Panc1 (cell line): ENCODE data around the gene PDGFD. TPM values are rescaled to one million over a fixed set of nuclear protein-coding genes. Genes with fewer than 3 reads are reported as not detected.
A peak's percentile ranks its signal among the peaks of the same experiment; 100 is the strongest.

Experiments used
- ATAC-seq: fragments of 200-7000 bp; cut with Tn5 transposase; 2 replicates; pipeline ENCODE4 v1.9.1; 2020; ENCODE audit warnings: mild to moderate bottlenecking, moderate library complexity
- BruUV-seq: library from RNA; stranded (reverse); fragments of 400-500 nt; replicated peaks from 2 replicates; lab custom pipeline; 2021; lab: Mats Ljungman, UMichigan
- CTCF ChIA-PET: fragments of 300-600 bp; sonication (Branson Sonifier 250); formaldehyde crosslinking; loops from one replicate; lab custom pipeline; 2022; ENCODE audit warnings: antibody characterized with exemption; lab: Charles Lee
- POLR2A ChIA-PET: fragments of 300-600 bp; sonication (Branson Sonifier 250); formaldehyde crosslinking; loops from one replicate; lab custom pipeline; 2022; ENCODE audit warnings: antibody characterized with exemption; lab: Charles Lee
- DNase-seq: peaks from one replicate; pipeline ENCODE4 v3.0.0-alpha.2; 2010; ENCODE audit warnings: low read depth, low spot score
- H3K27ac ChIP-seq: 2 replicates; pipeline ENCODE4 v1.5.1; 2011; ENCODE audit warnings: mild to moderate bottlenecking, low read length, inconsistent platforms
- H3K27me3 ChIP-seq: fragments of 200-500 bp; sonication (Bioruptor generic); 2 replicates; pipeline ENCODE4 v1.6.0; 2014; ENCODE audit warnings: low read length, inconsistent platforms; ENCODE audit not compliant: control insufficient read depth, insufficient read depth
- H3K36me3 ChIP-seq: fragments of 200-500 bp; sonication (Bioruptor generic); 2 replicates; pipeline ENCODE4 v1.5.1; 2014; ENCODE audit warnings: inconsistent platforms, mild to moderate bottlenecking, low read length, moderate library complexity; ENCODE audit not compliant: control insufficient read depth, insufficient read depth
- H3K4me1 ChIP-seq: 2 replicates; pipeline ENCODE4 v1.5.1; 2011; ENCODE audit warnings: inconsistent platforms, mild to moderate bottlenecking, low read length, moderate library complexity; ENCODE audit not compliant: control insufficient read depth, insufficient read depth
- H3K4me3 ChIP-seq, 2 experiments: 2 replicates each; pipeline ENCODE4 v1.5.1; 2011 to 2012; ENCODE audit warnings: low read depth in 2 of 2, low read length in 2 of 2, mild to moderate bottlenecking in 2 of 2, inconsistent platforms in 1 of 2, moderate library complexity in 1 of 2
- H3K9me3 ChIP-seq: fragments of 200-500 bp; sonication (Bioruptor generic); 2 replicates; pipeline ENCODE4 v1.5.1; 2014; ENCODE audit warnings: low read depth, mild to moderate bottlenecking, inconsistent platforms, low read length, moderate library complexity; ENCODE audit not compliant: control insufficient read depth, insufficient read depth
- POLR2AphosphoS5 ChIP-seq: IDR thresholded peaks from 2 replicates; pipeline ENCODE4 v1.6.1; 2012; ENCODE audit warnings: mild to moderate bottlenecking, low read depth, low read length, moderate library complexity
- SIN3A ChIP-seq: IDR thresholded peaks from 2 replicates; pipeline ENCODE4 v1.6.1; 2012; ENCODE audit warnings: low read depth, mild to moderate bottlenecking, low read length, moderate library complexity, borderline replicate concordance; ENCODE audit not compliant: insufficient read depth
- TCF7L2 ChIP-seq: IDR thresholded peaks from 2 replicates; pipeline ENCODE4 v1.6.1; 2011; ENCODE audit warnings: mild to moderate bottlenecking, low read depth, low read length, inconsistent platforms
- in situ Hi-C: cut with HindIII; loops from 2 replicates; pipeline ENCODE4 v1.10.0; 2016; ENCODE audit warnings: low sequenced_read_pairs, low pct_unique_long_range_greater_than_20kb
- intact Hi-C: fragments of 100-400 bp; cut with micrococcal nuclease; formaldehyde crosslinking; loops from one replicate; pipeline ENCODE4 v1.10.0; 2022; ENCODE audit not compliant: unreplicated experiment
- total RNA-seq: library from RNA; stranded (reverse); gene quantifications from one replicate; pipeline ENCODE4 v1.2.1, GENCODE V29; 2021; ENCODE audit not compliant: unreplicated experiment
- TF ChIP-seq, protein P1 (sequence below): fragments of 450-650 bp; IDR thresholded peaks from 2 replicates; pipeline ENCODE4 v1.5.1; 2017; ENCODE audit warnings: mild to moderate bottlenecking
- TF ChIP-seq, protein P2 (sequence below), 2 experiments: IDR thresholded peaks; 2 replicates each; pipeline ENCODE4 v1.6.1; 2011 to 2012; ENCODE audit warnings: low read depth in 2 of 2, control low read depth in 1 of 2, low read length in 1 of 2, mild to moderate bottlenecking in 1 of 2, moderate library complexity in 1 of 2; ENCODE audit not compliant: insufficient read depth in 1 of 2

PDGFD gene
- total RNA-seq, 1 experiment from 2014 or later: 1.3 TPM

DNA sequence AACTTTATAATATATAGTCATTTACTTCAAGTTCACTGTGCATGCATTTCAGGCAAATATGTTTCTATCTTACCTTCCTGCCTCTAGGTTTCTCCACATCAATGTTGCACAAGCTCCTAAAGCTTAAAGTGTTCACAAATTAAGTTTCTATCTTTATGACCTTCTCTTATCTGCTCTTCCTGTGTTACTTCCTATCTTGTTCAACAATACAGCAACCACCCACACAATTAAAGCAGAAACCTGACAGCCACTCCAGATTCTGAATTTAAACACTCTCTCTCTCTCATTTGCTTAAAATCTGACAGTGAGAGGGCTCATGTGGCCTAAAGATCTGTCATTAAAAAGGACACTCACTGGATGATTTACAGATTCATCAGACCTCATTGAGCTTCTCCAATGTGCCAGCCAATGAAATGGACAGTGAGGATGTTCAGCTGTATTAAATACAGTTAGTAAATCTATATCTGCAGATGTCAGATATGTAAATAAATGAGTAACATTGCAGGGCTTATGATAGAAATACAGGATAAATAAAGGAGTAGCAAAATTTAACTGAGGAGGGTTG is 10.9 kb downstream of the PDGFD start:
- ChIA-PET CTCF (interaction anchor here (0.6 kb wide), 1 partner anchor 1310 kb away, joined by 3 read pairs; no protein-coding TSS in a partner anchor), POLR2A (no interaction called here)
- intact Hi-C loops: no loop called here
- Histone ChIP-seq H3K4me1 (no peaks in the 10 kb centered on the region), H3K36me3 (no peaks in the 10 kb centered on the region), H3K27me3 (no peaks in the 10 kb centered on the region), H3K4me3 (no peak overlapping the region), H3K27ac (no peak overlapping the region), H3K9me3 (no peaks in the 10 kb centered on the region)
- DNase-seq (no peak), ATAC-seq (no peak)
- TF ChIP-seq TCF7L2: no peak
- no peak for TF ChIP-seq SIN3A
- TF ChIP-seq, protein P1, sequence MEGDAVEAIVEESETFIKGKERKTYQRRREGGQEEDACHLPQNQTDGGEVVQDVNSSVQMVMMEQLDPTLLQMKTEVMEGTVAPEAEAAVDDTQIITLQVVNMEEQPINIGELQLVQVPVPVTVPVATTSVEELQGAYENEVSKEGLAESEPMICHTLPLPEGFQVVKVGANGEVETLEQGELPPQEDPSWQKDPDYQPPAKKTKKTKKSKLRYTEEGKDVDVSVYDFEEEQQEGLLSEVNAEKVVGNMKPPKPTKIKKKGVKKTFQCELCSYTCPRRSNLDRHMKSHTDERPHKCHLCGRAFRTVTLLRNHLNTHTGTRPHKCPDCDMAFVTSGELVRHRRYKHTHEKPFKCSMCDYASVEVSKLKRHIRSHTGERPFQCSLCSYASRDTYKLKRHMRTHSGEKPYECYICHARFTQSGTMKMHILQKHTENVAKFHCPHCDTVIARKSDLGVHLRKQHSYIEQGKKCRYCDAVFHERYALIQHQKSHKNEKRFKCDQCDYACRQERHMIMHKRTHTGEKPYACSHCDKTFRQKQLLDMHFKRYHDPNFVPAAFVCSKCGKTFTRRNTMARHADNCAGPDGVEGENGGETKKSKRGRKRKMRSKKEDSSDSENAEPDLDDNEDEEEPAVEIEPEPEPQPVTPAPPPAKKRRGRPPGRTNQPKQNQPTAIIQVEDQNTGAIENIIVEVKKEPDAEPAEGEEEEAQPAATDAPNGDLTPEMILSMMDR: no peak
- TF ChIP-seq, protein P2, sequence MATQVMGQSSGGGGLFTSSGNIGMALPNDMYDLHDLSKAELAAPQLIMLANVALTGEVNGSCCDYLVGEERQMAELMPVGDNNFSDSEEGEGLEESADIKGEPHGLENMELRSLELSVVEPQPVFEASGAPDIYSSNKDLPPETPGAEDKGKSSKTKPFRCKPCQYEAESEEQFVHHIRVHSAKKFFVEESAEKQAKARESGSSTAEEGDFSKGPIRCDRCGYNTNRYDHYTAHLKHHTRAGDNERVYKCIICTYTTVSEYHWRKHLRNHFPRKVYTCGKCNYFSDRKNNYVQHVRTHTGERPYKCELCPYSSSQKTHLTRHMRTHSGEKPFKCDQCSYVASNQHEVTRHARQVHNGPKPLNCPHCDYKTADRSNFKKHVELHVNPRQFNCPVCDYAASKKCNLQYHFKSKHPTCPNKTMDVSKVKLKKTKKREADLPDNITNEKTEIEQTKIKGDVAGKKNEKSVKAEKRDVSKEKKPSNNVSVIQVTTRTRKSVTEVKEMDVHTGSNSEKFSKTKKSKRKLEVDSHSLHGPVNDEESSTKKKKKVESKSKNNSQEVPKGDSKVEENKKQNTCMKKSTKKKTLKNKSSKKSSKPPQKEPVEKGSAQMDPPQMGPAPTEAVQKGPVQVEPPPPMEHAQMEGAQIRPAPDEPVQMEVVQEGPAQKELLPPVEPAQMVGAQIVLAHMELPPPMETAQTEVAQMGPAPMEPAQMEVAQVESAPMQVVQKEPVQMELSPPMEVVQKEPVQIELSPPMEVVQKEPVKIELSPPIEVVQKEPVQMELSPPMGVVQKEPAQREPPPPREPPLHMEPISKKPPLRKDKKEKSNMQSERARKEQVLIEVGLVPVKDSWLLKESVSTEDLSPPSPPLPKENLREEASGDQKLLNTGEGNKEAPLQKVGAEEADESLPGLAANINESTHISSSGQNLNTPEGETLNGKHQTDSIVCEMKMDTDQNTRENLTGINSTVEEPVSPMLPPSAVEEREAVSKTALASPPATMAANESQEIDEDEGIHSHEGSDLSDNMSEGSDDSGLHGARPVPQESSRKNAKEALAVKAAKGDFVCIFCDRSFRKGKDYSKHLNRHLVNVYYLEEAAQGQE (IDR thresholded peaks at IDR 0.05; ENCODE audit: insufficient read depth in 1 of 2, low read depth in 2 of 2, low read length in 1 of 2): no peak
- no peak for TF ChIP-seq POLR2AphosphoS5
- in situ Hi-C loops: no loop called here
- BruUV-seq: no TSS peak

DNA sequence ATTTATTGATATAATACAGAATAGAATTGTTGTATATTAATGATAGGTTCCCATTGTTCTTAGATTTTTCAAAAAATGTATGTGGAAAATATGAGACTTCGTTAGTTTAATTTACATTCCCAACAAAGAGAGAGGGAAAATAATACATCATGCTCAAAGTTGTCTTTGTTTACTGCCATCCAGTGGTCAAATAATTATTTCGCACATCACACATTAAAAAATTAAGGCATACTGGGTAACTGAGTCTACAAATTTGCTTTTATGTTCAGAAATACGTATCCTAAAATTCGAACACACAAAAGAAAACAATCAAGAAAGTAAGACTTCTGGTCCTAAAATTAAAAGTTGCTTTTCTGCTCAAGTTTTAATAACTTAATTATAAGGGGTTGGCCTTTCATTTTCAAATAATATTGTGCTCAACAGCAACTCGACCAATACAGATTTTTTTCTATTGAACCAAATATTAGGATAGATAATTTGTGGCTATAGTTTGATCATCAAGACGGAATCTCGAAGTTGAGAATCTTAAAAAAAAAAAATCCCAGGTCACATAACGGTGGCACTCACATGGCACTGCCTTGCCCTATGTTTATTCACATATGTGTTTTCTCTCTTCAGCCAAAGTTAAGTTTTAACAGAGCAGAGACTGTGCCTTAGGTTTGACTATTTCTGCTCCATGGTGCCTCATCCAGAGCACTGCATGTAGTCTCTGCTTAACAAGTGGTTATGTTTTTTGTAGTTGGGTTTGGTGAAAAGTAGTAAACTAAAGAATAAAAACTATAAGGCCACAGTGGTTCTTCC is 12.3 kb downstream of the PDGFD start:
- Histone ChIP-seq H3K4me3 (no peak overlapping the region), H3K27me3 (no peaks in the 10 kb centered on the region), H3K27ac (no peak overlapping the region), H3K4me1 (no peaks in the 10 kb centered on the region), H3K36me3 (no peaks in the 10 kb centered on the region), H3K9me3 (no peaks in the 10 kb centered on the region)
- ChIA-PET POLR2A (no interaction called here), CTCF (no interaction called here)
- no TSS peak for BruUV-seq
- ATAC-seq (no peak), DNase-seq (no peak)
- intact Hi-C loops: loop anchor here (2.0 kb wide), 1 partner anchor 469 kb away; no protein-coding TSS in a partner anchor
- no peak for TF ChIP-seq POLR2AphosphoS5
- TF ChIP-seq, protein P1: peak; percentile 47; the same call in 1 of the 2 replicates
- in situ Hi-C loops: no loop called here
